Measurements from ENCODE around the gene GNL2.
"Not testable (repeated sequence)": the region's sequence is repeated elsewhere in the genome, so short reads cannot be mapped to it uniquely, and the experiment has no call there.

Gene GNL2

DNA sequence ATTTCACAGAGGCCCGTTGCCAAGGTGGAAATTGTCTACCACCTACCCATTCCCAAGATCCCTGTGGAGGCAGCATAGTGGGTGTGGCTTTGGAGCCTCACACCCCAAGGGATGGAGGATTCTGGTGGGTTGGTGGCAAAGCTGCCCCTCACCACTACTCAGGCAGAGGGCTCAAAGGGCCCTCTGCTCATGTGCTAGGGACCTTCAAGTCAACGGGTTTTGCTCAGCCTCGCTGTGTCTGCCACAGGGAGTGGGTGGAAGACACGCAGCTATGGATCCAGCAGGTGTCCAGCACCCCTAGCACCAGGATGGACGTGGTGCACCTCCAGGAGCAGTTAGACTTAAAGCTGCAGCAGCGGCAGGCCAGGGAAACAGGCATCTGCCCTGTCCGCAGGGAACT is 36.7 kb downstream of the GNL2 start:
- no peak for DNase-seq (ENCODE audit: low read depth)

DNA sequence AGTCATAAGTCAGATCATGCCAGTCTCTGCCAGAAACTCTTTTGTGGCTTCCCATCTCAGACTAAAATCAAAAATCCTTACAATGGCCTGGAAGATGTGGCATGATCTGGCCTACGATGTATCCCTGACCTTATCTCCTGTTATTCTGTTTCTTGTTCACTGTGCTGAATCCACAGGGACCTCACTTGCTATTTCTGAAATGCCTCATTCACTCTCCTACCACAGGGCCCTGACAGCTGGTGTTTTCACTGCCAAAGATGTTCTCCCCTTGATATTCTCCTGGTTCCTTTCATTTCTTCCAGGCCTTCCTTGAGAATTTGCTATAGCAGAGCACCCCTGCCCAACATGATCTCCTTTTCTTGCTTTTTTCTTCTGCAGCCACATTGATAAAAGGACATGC is 37.3 kb downstream of the GNL2 start:
- DNase-seq (ENCODE audit: low read depth), result no peak

DNA sequence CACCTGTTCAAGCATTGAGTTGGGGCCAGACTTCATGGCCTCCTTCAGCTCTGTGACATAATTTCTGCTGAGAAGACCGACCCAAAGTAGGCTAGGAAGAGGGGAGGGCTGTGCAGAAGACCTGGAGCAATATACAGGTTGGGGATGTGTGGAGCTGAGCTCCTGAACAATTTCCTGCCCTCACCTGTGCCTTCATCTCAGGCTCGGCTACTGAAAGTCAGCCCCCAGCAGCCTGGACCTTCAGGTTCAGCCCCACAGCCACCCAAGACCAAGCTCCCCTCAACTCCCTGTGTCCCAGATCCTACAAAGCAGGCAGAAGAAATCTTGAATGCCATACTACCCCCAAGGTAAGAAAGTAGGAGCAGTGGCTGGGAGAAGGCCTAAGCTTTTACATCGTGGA is 38.3 kb downstream of the GNL2 start:
- no peak for DNase-seq (ENCODE audit: low read depth)

DNA sequence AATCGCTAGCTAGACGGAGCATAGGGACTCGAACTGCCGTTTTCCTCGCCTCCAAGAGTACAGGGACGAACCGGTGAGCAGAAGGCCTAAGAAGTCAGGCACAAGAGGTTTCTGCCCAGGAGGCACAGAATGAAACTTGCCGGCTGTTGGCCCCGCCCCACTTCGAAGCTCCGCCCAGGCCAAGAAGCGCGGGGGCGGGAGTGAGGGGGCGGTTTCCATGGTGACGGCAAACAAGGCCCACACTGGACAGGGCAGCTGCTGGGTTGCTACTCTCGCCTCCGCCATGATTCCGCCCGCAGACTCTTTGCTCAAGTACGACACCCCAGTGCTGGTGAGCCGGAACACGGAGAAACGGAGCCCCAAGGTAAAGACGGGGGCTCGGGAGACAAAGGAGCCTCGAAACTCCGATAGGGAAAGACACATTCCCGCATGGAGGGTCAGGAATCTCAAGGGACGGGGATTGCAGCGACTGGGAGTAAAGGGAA is 39.0 kb downstream of the GNL2 start, which contains the start of gene DNALI1:
Gene DNALI1, plus strand, starts transcription at position 229 of the 485 bp plus-strand sequence. Its CDS starts 55 bp downstream, at position 284.
- DNase-seq (ENCODE audit: low read depth), result peak; percentile 65

DNA sequence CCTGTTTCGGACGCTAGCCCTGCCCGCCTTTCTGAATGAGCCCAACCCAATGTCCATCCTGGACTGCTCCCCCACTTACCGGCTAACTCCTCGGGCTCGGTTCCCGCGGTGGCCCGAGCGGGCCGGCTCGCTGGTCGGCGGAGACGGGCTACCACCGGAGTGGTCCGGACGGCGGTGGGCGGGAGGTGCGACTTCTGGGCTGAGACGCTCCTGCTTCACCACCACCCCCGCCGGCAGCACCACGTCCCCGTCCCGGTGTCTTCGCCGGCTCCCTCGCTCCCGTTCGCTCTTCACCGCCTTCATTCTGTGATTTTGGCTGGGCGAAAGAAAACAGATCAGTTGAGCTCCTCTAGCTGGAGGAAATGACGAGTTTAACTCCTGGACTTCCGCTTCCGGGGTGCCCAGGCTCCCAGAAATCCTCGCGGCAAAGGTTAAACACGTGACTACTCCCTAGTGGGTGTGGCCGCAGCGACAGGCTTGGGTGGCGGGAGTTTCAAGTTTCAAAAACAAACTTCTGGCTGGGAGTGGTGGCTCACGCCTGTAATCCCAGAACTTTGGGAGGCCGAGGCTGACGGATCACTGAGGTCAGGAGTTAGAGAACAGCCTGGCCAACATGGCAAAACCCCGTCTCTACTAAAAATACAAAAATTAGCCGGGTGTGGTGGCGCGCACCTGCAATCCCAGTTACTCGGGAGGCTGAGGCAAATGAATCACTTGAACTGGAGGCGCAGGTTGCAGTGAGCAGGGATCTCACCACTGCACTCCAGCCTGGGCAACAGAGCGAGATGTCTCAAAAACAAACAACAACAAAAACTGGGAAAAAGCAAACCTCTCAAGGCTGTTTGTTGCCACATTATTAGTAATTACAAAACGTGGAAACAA is 41.6 kb downstream of the GNL2 start, which contains the start of gene SNIP1:
Gene SNIP1, minus strand, starts transcription at position 367 of the 882 bp plus-strand sequence. Its CDS starts 64 bp downstream, at position 303.
- peak; percentile 86 for DNase-seq (ENCODE audit: low read depth)

DNA sequence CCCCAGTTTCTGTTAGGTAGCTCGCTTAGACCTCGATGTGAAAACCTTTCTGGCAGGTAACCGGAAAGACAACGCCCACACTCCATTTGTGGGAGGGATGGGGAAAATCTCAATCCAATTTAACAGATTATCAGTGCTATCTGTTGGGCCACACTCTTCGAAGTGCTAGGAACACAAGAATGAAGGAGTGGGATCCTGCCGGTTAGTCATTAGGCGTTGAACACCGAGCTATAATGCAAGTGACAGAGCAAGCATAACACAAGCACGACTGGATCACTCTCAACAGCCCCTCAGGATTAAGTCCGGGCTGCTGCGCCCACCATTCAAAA is 42.2 kb downstream of the GNL2 start:
- DNase-seq (ENCODE audit: low read depth), result no peak

DNA sequence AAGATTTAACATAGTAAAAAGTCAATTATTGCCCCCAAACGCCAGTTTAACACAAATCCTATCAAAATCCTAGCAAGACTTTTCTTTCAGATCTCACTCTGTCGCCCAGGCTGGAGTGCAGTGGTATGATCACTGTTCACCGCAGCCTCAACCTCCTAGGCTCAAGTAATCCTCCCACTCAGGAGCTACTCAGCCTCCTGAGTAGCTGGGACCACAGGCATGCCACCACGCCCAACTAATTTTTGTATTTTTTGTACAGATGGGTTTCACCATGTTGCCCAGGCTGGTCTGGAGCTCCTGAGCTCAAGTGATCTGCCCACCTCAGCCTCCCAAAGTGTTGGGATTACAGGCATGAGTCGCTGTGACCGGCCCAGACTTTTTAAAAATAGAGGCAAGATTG is 46.4 kb downstream of the GNL2 start:
- no peak for DNase-seq (ENCODE audit: low read depth)

DNA sequence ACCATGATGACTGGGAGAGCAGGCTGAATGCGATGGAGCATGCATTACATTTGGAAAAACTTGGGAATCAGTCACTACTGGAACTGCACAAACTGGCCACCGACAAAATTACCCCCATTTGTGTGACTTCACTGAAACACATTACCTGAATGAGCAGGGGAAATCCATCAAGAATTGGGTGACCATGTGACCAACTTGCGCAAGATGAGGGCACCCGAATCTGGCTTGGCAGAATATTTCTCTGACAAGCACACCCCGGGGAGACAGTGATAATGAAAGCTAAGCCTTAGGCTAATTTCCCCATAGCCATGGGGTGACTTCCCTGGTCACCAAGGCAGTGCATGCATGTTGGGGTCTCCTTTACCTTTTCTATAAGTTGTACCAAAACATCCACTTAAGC is 50.7 kb downstream of the GNL2 start:
- no peak for DNase-seq (ENCODE audit: low read depth)

DNA sequence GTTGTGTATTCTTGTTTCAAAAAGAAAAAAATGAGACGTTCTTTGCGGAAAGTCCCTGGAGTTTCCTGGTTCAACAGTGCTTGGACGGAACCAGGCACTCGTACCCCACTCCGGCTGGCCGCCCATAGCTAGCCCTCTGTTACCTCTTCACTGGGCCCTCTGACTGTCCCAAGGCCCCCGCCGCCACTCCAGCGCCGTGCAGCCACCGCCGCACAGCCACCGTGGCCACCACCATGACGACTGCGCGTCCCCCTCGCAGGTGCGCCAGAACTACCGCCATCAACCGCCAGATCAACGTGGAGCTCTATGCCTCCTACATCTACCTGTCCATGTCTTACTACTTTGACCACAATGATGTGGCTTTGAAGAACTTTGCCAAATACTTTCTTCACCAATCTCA is 51.2 kb downstream of the GNL2 start:
- no peak for DNase-seq (ENCODE audit: low read depth)

DNA sequence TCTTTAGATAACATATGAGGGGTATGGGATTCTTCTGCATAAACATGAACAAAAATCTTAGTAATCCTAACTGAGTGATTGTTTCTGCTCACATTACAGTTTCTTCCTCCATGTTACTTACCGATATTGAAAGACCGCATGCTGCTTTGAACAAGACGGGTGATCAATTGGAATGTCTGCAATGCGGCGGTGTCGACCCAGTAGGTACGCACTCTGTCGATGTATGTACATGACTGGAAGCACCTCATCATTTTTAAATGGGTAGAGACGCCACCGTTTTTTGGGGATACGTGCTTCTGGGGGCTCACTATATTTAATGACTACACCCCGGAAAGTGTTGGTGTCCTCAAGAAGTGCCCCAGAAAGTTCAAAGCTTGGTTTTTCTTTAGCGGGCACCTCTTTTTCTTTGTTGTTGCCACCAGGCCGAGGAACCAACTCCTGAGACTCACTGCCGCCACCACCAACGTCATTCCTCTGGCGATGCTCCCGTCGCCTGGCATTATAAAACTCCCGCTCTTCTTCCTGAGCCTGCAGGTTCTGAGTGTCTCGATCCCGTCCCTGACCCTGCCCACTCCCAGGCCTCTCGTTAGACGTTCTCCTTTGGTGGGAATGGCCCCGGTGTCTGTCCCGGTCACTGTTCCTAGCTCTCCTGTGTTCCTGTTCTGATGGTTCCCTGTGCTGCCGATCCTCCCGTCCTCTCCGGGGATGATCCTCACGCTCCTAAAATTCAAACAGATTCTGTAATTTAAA is 55.5 kb downstream of the GNL2 start:
- DNase-seq (ENCODE audit: low read depth), result no peak

DNA sequence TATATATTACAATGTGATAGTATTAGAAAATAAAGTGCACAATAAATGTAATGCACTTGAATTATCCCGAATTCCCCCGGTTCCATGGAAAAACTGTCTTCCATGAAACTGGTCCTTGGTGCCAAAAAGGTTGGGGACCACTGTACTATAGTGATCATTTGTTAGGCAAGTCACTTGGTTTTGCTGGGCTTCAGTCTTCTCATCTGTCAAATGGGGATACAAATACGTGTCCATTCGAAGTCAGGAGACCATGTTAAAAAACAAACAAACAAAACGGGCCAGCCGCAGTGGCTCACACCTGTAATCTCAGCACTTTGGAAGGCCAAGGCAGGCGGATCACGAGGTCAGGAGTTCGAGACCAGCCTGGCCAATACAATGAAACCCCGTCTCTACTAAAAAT is 56.6 kb downstream of the GNL2 start:
- DNase-seq (ENCODE audit: low read depth), result not testable (repeated sequence)

DNA sequence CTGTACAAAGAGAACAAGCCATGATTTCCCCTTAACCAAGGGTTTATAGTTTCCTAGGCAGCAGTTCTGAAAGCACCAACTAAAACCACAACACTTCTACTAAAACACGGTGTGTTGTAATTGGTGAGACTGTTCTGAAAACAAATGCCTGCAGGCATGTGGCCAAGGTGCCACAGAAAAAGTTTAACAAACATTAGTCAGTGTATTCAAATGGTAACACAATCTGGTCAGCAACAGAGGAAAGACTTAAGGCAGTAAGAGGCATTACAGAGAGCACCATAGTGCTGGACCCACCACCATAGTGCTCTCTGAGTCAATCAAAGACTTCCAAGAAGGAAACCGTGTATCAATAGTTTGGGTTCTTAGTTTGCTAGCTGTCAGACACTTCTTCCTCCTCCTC is 58.4 kb downstream of the GNL2 start:
- peak; percentile 26 for DNase-seq (ENCODE audit: low read depth)

DNA sequence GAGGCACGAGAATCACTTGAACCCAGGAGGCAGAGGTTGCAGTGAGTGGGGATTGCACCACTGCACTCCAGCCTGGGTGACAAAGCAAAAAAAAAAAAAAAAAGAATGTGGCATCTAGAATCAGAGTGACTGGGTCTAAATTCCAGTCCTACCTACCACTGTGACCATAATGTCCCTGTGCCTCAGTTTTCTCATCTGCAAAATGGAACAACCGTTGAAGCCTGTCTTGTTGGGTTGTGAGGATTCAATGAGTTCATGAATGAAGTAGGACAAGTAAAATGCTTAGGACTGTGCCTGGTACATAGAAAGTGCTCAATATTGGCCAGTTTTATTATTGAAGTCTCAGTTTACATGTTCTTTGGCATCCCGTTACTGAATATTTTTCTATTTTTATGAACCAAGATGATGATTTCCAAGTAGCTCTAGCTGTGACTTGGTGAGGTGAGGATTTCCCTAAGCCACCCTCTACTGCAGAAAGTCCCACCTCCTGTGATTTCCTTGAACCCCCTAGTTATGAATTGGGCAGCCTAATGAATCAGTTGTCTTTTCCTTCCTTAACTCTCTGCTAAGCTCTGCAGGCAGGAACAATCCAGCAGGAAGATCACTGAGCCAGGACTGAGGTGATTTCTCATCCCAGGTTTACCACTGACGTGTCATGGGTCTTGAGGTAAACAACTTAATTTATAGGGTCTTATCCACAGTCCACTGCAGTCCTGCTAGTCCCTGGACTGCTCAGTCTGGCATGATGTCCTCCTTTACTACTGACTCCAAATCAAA is 62.2 kb downstream of the GNL2 start:
- DNase-seq (ENCODE audit: low read depth), result no peak

DNA sequence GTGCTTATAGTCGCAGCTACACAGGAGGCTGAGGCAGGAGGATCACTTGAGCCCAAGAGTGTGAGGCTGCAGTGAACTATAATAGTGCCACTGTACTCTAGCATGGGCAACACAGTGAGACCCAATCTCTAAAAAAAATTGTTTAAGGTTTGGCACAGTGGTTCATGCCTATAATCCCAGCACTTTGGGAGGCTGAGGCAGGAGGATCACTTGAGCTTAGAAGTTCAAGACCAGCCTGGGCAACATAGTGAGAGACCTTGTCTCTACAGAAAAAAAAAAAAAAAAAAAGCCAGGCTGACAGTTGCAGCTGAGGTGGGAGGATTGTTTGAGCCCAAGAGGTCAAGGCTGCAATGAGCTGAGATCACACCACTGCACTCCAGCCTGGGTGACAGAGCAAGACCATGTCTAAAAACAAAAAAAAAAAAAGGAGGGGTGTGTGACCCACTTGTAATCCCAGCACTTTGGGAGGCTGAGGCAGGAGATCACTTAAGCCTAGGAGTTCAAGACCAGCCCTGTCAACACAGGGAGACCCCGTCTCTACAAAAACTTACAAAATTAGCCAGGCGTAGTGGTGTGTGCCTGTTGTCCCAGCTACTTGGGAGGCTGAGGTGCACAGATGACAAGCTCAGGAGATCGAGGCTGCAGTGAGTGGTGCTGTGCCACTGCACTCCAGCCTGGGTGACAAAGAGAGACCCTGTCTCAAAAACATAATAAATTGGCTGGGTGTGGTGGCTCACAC is 63.1 kb downstream of the GNL2 start:
- not testable (repeated sequence) for DNase-seq (ENCODE audit: low read depth)

DNA sequence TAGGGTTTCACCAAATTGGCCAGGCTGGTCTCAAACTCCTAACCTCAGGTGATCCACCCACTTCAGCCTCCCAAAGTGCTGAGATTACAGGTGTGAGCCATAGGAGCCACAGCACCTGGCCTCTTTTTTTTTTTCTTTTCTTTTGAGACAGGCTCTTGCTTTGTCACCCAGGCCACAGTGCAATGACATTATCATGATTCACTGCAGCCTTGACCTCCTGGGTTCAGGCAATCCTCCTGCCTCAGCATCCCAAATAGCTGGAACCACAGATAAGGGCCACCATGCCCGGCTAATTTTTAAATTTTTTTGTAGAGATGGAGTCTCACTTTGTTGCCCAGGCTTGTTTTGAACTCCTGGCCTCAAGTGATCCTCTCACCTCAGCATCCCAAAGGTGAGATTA is 65.8 kb downstream of the GNL2 start:
- not testable (repeated sequence) for DNase-seq (ENCODE audit: low read depth)

DNA sequence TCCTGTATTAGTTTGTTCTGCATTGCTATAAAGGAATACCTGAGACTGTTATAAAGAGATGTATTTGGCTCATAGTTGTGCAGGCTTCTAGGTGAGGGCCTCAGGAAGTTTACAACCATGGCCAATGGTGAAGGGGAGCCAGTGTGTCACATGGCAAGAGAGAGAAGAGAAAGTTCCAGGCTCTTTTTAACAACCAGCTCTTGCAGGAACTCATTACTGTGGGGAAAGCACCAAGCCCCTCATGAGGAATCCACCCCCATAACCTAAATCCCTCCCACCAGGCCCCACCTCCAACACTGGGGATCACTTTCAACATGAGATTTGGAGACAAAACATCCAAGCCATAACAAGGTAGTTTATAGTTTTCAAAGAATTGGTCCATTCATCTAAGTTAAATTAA is 76.1 kb downstream of the GNL2 start:
- DNase-seq (ENCODE audit: low read depth), result no peak

DNA sequence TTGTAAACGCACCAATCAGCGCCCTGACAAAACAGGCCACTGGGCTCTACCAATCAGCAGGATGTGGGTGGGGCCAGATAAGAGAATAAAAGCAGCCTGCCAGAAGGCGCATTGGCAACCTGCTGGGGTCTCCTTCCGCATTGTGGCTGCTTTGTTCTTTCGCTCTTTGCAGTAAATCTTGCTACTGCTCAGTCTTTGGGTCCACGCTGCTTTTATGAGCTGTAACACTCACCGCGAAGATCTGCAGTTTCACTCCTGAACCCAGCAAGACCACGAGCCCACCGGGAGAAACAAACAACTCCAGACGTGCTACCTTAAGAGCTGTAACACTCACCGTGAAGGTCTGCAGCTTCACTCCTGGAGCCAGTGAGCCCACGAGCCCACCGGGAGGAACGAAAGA is 76.8 kb downstream of the GNL2 start:
- not testable (repeated sequence) for DNase-seq (ENCODE audit: low read depth)

DNA sequence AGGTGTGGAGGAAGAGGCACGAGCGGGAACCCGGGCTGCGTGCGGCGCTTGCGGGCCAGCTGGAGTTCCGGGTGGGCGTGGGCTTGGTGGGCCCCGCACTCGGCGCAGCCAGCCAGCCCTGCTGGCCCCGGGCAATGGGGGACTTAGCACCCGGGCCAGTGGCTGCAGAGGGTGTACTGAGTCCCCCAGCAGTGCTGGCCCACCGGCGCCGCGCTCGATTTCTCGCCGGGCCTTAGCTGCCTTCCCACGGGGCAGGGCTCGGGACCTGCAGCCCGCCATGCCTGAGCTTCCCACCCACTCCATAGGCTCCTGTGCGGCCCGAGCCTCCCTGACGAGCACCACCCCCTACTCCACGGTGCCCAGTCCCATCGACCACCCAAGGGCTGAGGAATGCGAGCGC is 77.5 kb downstream of the GNL2 start:
- not testable (repeated sequence) for DNase-seq (ENCODE audit: low read depth)

DNA sequence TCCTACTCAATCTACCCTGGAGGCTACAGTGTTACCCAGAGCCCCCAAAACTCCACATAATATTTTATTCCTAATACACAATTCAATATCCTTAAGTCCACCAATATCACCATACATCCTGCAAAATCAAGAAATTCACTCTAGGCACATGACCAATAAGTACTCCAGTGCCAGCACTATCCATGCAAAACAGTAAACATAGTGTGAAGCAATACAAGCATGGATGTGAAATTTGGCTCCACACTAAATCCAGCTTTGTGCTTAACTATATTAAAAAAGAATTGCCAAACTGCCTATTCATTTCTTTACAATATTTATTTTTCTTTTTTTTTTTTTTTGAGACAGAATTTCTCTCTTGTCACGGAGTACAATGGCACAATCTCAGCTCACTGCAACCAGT is 78.2 kb downstream of the GNL2 start:
- no peak for DNase-seq (ENCODE audit: low read depth)
